HG03064 (cell line): Measurements from ENCODE around the gene NEURL3.

ENCODE experiments used
- ATAC-seq: cut with Tn5 transposase; IDR thresholded peaks from one replicate; pipeline ENCODE4 v1.9.1; 2021; ENCODE audit warnings: low read depth; ENCODE audit not compliant: unreplicated experiment

The NEURL3 gene

DNA sequence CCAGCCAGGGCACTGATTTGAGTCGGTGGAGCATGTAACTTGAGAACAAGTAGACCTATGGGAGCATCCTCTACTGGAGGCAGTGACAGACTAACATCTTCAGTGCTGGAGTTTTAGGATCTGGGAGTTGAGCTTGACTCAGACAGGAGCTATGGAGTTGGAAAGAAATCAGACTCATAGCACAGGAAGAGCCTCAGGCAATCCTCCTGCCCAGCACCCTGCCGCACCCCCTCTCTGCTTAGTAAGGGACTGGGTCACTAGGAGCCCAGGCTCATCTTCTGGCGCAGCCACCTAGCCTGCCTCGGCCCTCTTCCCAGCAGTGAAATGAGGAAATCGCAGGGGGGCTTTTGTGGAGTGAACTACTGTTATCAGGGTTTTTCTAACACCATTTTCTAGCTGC is 35.0 kb upstream of the NEURL3 start:
- ATAC-seq, result no peak

DNA sequence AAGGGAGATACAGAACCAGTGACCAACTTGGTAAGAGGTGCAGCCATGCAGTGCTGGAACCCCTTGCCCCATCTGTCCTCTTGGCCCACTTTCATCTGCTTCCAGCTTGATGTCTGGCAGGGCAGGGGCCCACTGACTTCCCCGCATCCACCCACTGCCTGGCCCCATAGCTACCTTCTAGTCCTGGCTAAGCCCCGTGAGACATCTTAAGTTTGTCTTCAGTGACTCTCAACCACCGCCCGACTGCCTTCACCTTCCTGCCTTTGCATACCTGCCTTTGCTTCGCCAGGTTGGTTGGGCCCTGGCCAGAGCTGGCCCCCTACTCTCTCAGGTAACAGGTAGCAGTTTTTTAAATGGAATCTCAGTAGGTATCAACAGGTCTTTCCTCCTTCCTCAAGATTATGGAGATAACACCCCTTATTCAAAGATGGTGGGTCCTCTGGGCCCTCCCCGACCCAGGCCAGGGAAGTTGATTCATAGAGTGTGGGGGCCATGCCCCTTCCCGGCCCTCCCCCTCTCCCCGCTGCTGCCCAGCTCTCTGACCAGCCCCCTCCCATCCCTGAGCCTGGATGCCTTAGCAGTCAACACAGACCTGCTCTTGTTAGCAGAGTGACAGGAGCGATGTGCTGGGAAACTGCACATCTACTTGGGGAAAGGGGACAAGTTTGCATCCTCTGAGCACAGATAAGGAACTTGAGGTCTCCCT is 34.2 kb upstream of the NEURL3 start:
- no peak for ATAC-seq

DNA sequence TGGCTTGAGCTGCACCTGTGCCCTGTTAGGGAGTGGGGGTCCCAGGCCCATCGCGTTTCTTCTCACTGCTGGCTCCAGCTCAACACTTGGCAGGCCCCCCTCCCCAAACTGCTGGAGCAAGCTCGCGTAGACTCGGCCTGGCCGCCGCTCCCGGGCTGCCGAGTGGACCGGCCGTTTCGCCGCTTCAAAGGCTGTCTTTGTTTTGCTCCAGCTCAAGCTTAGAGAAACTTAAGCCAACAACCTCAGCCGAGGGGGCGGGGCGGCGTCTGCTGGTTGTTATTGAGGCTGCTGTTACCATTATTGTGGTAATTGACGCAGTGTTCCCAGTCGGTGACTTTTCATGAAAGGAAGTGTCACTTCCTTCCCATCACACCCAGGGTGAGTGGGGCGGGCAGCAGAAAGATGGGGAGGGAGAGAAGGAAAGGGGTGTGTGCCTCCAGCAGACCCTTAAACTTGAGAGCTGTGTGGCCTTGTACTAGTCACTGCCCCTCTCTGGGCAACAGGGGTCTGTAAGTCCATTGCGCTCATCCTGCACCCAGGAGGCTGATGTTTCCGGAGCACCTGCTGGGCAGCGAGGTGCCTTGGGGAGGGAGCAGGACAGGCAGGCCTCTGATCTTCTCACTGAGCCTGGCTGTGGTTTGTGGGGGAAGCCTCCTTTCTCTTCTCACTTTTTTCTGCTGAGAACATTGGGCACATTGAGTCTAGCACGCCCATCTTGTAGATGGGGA is 33.5 kb upstream of the NEURL3 start:
- no peak for ATAC-seq

DNA sequence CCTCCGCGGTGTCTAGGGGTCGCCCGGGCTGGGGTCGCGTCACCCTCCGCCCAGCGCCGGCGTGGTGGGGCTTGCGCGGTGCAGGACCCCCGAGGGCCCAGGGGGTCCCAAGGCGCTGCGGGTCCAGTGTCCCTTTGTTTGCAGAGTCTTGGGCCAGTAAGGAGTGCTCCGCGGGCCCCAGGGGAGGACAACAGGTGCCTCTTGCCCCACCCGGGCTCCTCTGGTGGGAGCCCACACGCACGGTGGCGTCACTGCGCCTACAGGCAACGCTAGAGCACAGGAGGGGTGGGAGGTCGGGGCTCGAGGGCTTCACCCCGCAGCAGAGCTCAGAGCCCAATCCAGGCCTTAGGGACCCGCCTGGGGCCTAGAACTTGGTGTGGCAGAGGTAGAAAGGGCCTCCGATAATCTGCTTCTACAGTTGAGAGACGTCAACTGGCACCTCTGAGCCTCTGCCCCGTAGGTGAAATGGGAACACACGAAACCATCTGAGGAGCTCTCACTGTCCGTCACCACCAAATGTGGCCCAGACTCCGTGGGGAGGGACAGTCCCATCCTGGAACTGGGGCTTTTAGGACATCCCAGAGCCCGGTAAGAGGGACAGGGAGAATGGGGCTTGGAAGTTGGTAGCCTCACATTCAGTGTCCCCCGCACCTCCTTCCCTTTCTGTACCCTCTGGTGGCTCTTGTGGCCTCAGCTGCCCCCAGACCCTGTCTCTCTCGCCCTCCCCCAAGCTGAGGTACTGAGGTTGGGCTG is 32.8 kb upstream of the NEURL3 start:
- ATAC-seq, result no peak

DNA sequence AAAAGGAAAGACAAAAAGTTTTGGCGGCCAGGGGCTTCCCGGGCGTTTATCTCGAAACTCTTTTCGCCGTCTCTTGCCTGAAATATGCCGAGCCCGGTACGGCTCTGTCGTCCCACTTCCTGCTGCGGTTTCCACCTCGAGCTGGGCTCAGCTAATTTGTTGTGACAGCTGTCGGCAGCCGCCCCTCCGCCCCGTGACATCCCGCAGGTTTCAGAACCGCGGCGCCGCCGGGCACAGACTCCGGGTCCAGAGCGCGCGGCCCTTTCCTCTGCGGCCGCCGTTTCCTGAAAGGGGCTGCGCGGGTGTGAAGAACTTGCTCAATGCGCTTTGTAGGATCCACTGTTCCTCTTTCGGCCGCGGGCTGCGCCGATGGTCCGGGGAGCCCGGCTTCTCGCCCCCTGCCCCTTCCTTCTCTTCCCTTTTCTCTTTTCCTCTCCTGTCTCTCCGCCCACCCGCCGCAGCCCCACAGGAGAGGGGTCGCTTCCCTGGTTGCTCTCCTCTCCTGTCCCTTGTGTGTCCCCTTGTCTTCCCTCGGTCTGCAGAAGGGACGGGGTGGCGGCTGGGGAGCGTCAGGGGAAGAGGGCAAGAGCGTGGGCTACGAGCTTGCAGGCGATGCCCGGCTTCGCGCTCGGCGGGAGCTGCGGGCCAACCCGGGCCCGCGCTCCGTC is 32.0 kb upstream of the NEURL3 start:
- peak; percentile 44 for ATAC-seq

DNA sequence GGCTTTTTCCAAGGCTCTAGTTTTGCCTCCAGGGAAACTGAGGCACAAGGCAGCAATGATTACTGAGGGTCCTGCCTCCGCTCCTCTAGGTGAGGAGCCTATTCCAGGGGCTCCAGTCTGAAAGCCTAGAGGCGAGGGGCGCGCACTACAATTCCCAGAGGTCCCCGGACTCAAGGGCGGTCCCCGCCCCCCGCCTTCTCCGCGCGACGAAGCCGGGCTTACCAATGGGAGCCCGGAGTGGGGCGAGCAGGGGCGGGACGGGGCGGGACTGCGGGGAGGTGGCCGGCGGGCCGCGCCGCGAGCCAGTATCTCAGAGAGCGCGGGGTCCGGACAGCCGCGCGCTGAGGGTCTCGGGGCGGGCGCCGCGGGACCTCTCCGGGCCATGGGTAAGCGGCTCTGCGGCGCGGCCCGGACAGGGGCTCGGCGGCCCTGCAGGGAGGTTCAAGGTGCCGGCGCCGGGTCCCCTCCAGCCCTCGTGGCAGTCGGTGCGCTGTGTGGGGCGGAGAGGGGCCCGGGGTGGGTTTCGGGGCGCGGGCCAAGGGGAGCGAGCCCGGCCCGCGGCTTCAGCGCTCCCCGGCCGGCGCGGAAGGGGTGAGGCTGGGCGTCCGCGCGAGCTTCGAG is 31.4 kb upstream of the NEURL3 start, which contains the start of gene ARID5A:
Gene ARID5A, plus strand, starts transcription at position 308 of the 621 bp plus-strand sequence. Its CDS starts 75 bp downstream, at position 383.
- peak; percentile 50 for ATAC-seq

DNA sequence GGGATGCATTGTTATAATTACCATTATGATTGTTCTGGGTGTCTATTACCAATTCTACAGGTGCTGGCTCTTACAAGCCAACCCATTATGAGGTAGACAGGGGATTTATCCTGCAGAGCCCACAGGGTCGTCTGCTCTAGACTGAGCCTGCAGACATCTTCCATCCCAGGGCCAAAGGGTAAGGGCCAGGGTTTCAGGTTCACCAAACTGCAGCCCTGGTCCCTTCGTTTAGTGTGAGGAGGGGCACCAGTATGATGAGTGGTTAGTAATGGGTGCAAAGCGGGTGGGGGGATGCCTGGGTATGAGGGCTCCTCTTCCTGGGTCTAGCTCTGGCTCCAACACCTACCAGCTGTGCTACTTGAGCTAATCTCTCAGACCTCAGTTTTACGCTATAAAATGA is 30.2 kb upstream of the NEURL3 start:
- no peak for ATAC-seq

DNA sequence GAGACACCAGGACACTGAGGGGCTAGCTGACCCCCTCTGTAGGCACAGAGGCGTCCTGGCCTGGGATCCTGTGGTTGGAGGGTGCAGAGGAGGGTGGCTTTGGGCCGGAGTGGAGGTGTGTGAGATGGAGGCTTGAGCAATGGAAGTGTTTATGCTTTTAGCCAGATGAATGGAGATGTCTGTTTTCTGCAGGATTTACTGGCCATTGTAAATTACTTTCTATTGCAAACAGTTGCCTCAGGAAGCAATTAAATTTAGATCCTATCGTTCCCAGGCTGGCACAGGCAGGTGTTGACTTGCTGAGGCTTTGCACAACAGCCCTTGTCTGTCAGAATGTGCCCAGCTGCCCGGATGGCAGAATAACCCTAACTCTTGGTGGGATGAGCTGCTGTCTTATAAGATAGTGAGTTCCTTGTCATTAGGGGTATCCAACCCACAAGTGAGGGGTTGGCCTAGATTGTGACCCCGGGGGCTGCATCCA is 29.6 kb upstream of the NEURL3 start:
- ATAC-seq, result no peak

DNA sequence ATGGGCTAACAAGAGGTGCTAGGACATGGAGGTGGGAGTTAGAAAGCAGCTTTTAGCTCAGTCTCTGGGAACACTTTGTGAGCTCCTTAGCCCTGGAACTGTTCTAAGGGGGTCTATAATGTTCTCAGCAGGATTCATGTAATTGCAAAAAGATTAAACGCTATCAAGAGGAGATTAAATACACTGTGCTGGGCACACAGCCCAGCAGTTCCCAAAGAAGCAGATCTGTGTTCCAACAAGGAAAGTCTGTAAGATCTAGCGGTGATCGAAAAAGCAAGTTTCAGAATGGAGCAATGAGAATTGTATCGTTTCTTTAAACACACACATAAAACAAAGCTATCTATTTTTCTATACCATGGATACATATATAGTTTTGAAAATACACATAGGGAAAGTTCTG is 29.0 kb upstream of the NEURL3 start:
- no peak for ATAC-seq

DNA sequence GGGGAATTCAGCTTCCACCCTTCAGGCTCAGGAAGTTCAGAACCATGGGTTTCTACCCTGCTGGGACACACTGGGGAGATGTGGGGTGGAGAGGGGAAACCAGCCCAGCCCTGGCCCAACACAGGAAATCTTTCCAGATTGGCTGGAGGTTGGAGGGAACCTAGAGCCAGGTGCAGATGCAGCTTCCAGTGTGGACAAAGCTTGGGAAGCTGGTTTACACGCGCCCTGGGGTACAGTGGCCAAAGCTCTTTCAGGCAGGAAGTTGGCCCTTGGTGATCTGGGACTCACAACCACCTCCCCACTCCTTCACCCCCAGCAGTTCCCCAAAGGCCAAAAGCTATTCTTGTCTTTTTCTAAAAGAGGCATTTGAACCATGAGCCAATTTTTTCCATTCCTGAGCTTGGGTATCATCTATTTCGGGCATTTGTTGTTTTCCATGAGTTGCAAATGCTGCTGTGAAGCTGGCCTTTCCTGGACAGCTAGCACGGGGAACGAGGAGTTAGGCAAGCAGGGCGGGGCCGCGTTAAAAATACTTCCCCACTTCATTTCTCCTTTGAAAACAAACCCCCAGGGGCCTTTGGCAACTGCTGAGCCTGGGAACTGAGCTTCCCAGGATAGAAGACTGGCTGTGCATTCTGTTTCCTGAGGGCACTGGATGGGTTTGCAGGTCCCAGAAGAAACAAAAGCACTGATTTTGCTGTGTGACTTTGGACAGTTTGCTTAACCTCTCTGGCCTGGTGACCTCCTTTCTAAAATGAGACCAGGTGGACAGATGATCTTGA is 28.3 kb upstream of the NEURL3 start:
- ATAC-seq, result no peak

DNA sequence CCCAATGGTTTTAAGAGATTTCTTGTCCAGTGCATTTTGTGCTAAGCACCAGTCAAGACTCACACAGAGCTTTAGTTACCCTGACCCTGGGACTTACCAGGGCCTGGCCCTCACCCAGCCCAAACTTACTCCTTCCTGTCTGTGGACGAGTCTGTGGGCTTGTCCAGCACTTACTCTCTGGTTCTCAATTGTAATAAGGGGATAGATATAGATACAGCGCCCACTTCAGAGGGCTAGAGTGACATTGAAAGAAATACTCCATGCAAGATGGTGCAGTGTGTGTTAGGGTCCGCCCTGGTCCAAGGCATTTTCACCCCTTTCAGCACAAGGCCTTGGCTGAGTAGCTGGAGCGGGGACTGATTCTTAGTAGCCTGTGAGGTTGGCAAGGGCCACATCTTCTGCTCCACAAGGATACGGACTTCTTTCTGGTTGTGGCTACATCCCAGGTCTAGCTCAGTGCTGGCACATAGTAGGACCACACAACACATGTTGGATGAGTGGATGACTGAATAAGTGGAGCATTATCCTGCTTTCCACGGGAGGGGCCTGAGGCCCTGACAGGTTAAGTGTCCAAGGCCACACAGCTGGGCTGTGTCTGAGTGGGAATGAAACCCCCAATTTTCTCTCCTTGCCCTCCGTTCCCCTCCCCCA is 27.6 kb upstream of the NEURL3 start:
- ATAC-seq, result no peak

DNA sequence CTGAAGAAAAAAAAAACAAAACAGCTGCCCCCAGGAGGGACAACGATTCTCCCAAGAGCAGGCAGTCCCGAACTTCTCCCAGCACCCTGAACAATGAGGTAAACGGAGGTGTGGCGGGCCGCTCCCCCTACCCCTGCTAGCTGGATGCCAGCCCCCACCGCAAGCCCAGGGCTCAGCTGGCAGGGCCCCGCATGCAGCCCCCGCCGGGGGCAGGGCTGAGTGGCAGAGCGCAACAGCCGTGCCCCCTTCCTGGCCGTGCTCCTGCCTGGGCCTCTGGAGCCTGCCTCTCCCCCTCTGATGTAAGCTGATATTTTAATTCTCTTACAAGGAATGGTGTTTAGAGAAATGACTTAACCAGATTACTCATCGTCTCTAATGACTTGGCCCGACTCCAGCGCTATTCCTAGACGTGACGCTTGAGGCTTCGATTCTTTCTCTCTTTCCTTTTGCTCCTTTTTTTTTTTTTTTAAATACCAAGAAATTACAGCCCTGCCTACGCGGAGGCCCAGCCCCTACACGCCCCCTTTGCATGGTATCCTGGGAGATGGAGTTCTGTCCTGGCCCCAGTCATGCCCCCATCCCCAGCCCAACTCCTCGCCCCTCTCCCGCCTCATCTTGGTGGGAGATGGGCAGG is 26.8 kb upstream of the NEURL3 start:
- no peak for ATAC-seq

DNA sequence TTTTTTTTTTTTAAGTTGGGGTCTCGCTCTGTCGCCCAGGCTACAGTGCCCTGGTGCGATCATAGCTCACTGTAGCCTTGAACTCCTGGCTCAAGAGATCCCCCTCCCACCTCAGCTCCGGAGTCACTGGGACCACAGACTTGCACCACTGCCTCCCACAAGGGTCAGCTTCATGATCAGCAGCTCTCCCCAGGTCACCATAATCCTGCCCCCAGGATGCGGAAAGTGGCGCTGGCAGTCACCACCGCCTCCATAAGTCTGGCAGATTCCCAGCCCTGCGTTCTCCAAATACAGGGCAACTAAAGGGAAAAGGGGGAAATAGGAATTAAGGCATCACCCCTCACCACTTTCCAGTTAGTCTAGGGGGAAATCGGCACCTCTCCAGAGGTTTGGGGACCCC is 26.2 kb upstream of the NEURL3 start:
- no peak for ATAC-seq

DNA sequence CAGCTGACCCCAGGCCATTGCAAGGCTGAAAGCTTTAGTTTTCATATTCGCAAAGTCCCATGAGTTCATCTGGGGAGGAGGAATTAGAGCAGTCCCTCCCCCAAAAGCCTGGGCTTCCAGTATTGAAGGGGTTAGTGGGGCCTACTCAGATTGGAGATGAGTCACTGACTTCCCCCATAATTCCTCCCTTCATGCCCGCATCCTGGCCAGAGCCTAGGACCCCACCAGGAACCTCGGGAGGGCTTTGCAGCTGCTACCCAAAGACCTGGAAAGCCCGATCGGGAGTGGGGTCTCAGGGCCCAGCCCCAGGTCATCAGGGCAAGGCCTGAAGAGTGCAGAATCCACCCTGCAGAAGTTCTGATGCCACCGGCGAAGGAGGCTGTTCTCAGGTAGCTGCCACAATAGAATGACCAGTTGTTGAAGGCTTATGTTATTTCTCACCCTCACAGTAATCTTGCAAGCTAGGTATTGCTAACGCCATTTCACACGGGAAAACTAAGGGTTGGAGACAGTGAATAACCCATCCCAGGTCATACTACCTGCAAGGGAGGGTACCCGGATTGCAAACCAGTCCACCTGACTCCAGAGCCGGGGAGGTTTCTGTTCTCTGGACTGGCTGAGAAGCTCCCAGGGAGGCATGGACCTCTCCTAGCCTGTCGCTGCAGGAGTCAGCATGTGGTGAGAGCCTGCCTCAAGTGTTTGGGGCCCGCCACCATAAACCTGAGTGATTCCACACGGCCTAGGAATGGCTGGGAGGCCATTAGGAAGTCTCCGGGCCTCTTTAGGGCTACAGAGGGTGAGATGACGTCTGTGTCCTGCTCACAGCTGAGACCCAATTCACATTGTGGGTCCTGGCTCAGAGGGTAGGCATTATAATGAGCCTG is 25.6 kb upstream of the NEURL3 start:
- ATAC-seq, result no peak

DNA sequence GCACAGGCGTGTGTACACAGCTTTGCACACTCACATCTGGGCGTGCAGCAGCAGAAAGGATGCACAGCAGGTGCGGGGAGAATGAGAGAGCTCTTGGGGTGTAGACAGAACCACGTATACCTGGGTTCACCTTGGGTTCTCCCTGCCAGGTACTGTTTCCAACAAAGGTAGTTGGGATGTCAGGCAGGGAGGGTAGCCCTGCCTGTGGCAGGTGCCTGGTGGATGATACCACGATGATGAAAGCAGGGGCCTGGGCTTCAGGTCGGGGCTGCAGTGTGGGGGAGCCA is 24.9 kb upstream of the NEURL3 start:
- ATAC-seq, result no peak

DNA sequence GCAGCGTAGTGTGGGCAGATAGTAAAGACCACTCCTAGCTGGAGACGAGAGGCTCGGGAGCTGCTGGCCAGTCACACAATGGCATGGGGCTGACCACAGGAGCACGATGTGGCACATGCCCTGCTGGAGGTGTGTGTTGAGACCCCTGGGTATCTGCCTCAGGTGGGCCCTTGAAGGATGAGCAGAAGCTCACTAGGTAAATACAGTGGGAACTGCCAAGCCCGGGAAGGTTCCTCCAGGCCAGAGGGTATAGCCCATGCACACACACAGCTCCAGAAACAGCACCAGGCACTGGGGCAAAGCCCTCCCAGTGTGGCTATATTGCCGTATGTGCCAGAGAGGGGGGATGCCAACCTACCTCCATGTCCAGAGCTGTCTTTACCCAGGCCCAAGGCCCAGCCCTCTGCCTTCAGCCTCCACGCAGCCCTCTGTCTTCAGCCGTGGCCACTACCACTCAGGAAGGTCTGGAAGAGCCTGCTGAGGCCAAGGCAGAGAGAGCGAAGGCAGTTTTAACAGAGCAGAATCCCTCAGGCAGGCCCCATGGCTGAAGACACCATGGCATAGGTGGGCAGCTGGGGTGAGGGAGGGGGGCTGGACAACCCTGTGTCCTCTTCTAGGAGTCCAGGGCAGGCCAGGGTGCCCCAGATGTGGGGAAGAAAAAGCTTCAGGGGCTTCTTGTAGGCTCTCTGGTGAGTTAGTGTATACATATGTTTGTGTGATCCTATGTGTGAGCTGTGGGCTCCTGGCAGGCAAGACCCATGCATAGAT is 24.4 kb upstream of the NEURL3 start:
- no peak for ATAC-seq

DNA sequence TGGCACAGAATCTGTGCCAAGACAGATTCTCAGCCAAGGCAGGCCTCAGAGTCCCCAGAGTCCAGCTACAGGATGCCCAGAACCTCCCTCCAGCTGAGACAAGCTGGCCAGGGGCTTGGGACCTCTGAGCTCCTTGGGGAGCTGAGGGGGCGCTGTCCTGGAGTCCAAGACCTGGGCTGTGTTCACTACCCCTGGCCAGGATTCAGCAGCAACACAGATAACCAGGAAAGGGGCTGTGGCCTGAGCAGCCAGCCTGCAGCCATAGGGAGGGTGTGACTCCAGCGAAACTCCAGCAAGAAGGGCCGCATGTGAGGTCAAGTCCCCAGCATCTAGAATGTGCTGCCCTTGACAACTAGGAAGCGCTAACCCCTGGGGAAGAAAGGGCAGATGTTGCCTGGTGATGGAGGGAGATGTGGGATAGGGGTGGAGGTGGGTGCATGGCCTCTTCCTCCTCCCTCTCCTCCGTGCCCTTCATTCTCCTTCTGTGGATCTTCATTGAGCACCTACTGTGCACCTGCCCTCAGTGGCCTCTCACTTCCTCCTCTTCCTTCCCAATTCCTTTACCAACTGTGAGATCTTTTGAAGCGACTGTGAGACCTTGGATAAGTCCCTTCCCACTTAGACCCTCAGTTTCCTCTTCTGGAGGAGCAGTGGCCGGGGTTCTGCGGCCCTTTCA is 23.7 kb upstream of the NEURL3 start:
- ATAC-seq, result no peak
